Kidney epithelial cell (primary cell): ENCODE measurements around the gene BCL2L13. TPM values are rescaled to one million over a fixed set of nuclear protein-coding genes. Genes with fewer than 3 reads are reported as not detected.
"Not testable (repeated sequence)": the region's sequence is repeated elsewhere in the genome, so short reads cannot be mapped to it uniquely, and the experiment has no call there.

ENCODE experiments used
- DNase-seq: peaks from one replicate; pipeline ENCODE4 v3.0.0-alpha.2; 2010; ENCODE audit warnings: low read depth
- H3K27me3 ChIP-seq: 2 replicates; pipeline ENCODE4 v1.6.0; 2011; ENCODE audit warnings: low read length; ENCODE audit not compliant: control insufficient read depth, insufficient read depth
- H3K36me3 ChIP-seq: 2 replicates; pipeline ENCODE4 v1.5.1; 2011; ENCODE audit warnings: low read length; ENCODE audit not compliant: control insufficient read depth, insufficient read depth
- H3K4me3 ChIP-seq: 2 replicates; pipeline ENCODE4 v1.5.1; 2011; ENCODE audit warnings: low read depth, mild to moderate bottlenecking, control low read depth, low read length
- total RNA-seq: library from RNA; depleted of rRNA; stranded (reverse); fragments of >200 nt; gene quantifications from 2 replicates; pipeline ENCODE4 v1.2.3, GENCODE V29; 2015
- TF ChIP-seq, protein P1 (sequence below): IDR thresholded peaks from 2 replicates; pipeline ENCODE4 v1.5.1; 2011; ENCODE audit warnings: mild to moderate bottlenecking, moderate library complexity, low read length, control low read depth, inconsistent platforms; ENCODE audit not compliant: insufficient read depth, poor library complexity, severe bottlenecking

The BCL2L13 gene
- total RNA-seq, 1 donor from 2014 or later, result 58.4 TPM

DNA sequence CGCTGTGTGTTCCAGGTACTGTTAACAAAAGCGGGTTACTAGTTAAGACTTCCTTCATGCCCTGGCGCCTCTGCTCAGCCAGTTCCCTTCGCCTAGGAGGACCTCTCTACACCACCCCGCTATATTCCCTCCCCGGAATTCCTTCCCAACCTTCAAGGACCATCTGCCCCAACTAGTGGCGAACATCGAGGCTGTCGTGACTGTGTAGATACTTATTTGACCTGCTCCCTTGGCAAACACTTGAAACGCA lies 450 bp upstream of the BCL2L13 start:
- DNase-seq, result no peak
- H3K36me3 ChIP-seq, result no peaks in the 10 kb centered on the region
- H3K4me3 ChIP-seq, result peak overlapping the region; percentile 83
- TF ChIP-seq, protein P1, sequence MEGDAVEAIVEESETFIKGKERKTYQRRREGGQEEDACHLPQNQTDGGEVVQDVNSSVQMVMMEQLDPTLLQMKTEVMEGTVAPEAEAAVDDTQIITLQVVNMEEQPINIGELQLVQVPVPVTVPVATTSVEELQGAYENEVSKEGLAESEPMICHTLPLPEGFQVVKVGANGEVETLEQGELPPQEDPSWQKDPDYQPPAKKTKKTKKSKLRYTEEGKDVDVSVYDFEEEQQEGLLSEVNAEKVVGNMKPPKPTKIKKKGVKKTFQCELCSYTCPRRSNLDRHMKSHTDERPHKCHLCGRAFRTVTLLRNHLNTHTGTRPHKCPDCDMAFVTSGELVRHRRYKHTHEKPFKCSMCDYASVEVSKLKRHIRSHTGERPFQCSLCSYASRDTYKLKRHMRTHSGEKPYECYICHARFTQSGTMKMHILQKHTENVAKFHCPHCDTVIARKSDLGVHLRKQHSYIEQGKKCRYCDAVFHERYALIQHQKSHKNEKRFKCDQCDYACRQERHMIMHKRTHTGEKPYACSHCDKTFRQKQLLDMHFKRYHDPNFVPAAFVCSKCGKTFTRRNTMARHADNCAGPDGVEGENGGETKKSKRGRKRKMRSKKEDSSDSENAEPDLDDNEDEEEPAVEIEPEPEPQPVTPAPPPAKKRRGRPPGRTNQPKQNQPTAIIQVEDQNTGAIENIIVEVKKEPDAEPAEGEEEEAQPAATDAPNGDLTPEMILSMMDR, result no peak
- H3K27me3 ChIP-seq, result no peaks in the 10 kb centered on the region

DNA sequence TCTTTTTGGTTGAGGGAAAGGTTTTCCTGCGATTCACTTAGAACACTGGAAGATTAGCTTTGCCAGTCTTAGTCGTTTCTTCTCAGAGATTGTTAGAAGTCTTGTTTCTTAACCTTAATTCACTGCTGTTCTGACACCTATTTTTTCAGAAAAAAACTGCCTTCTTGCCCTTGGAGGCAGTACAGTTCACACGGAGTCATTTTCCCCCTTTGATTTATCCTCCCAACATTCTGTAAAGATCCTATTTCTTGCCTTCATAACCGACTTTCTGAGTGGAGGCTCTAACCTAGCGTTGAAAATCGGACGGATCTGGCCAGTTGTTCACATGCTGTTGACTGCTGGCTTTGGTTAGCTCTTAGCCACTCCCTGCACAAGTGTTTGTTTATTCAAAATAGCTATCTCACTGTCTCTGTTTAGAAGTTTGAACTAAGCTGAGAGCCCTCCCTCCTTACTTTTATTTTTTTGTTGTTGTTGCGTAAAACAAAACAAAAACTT lies 737 bp downstream of the BCL2L13 start:
- DNase-seq, result no peak
- no peaks in the 10 kb centered on the region for H3K36me3 ChIP-seq
- peak overlapping the region; percentile 83 for H3K4me3 ChIP-seq
- TF ChIP-seq, protein P1, result no peak
- H3K27me3 ChIP-seq, result no peaks in the 10 kb centered on the region

DNA sequence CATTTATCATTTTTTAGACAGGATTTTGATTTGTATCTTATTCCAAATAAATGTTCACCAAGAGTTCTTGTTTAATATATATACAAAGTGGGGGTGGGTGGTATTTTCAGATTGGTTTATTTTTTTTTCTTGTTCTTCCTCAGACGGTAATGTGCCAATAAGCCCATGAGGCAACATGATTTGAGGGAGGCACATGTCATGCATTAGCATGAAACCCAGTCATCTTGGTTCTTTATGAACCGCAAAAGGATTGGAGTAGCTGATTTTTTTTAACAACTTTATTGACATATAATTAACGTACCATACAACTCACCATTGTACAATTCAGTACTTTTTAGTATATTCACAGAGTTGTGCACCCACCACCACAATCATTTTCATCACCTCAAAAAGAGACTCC lies 2.7 kb downstream of the BCL2L13 start:
- H3K27me3 ChIP-seq, result no peaks in the 10 kb centered on the region
- TF ChIP-seq, protein P1, result no peak
- no peaks in the 10 kb centered on the region for H3K36me3 ChIP-seq
- no peak overlapping the region for H3K4me3 ChIP-seq
- DNase-seq, result no peak

DNA sequence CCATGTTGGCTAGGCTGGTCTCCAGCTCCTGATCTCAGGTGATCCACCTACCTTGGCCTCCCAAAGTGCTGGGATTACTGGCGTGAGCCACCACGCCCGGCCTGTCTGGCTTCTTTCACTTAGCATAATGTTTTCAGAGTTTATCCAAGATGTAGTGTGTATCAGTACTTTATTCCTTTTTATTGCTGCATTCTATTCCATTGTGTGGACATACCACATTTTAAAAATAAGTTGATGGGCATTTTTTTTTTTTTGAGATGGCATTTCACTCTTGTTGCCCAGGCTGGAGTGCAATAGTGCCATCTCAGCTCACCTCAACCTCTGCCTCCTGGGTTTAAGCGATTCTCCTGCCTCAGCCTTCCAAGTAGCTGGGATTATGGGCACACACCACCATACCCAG lies 3.8 kb downstream of the BCL2L13 start:
- not testable (repeated sequence) for DNase-seq, H3K36me3 ChIP-seq, H3K4me3 ChIP-seq, H3K27me3 ChIP-seq

DNA sequence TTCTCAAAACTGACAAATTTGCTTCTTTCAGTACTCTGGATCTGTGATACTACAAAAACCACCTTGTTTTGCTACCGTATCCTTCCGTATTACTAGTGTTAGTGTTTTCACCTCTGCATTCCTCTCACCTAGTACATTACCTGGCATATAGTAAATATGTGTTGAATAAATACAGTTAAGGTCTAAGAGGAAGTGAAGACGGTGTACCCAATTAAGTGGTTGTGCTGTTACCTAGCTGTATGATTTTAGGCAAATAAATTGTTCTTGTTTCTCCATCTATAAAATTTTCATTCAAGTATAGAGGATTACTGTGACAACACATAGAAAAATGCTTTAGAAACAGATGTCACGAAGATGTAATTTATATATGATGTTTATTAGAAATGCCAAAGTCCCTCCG lies 8.9 kb downstream of the BCL2L13 start:
- Histone ChIP-seq H3K36me3 (no peaks in the 10 kb centered on the region), H3K4me3 (no peak overlapping the region), H3K27me3 (no peaks in the 10 kb centered on the region)
- no peak for DNase-seq
- TF ChIP-seq, protein P1, result no peak

DNA sequence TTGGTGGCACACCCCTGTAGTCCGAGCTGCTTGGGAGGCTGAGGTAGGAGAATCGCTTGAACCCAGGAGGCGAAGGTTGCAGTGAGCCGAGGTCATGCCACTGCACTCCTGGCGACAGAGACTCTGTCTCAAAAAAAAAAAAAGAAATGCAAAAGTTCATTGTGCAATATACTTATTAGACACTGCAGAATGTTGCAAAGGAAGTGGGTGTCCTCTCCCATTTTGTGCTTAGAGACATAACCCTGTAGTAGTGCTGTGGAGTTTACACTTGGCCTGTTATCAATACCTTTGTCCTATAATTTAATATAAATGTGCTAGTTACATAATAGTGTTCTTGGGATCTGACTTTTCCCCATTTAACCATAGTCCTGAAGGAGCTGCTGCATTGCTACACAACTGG lies 9.4 kb downstream of the BCL2L13 start:
- TF ChIP-seq, protein P1, result no peak
- H3K4me3 ChIP-seq, result no peak overlapping the region
- H3K27me3 ChIP-seq, result no peaks in the 10 kb centered on the region
- H3K36me3 ChIP-seq, result no peaks in the 10 kb centered on the region
- DNase-seq, result no peak
